Activated effector memory CD4-positive, alpha-beta T cell treated with anti-CD3 and anti-CD28 coated beads, Interleukin-2, amount 50 U/mL, for 16 hours (primary cell): ENCODE measurements around the gene FRMD4B.
A peak's percentile ranks its signal among the peaks of the same experiment; 100 is the strongest.
"Not testable (repeated sequence)": the region's sequence is repeated elsewhere in the genome, so short reads cannot be mapped to it uniquely, and the experiment has no call there.

ENCODE experiments used
- DNase-seq: peaks from one replicate; pipeline ENCODE4 v3.0.0-alpha.2; 2020

The FRMD4B gene

GRCh38 chr3:69236812-69237707 is 148.8 kb downstream of the FRMD4B start:
- DNase-seq: no peak

- DNase-seq: no peak
These were observed 150.0 kb downstream of the FRMD4B start for GRCh38 chr3:69235882-69236281.

- DNase-seq: not testable (repeated sequence)
These were observed 150.7 kb downstream of the FRMD4B start for GRCh38 chr3:69235227-69235626.

GRCh38 chr3:69232482-69232881 is 153.4 kb downstream of the FRMD4B start:
- no peak for DNase-seq

- DNase-seq: no peak
These were observed 153.9 kb downstream of the FRMD4B start for GRCh38 chr3:69231929-69232440.

GRCh38 chr3:69226071-69226470 is 159.8 kb downstream of the FRMD4B start:
- DNase-seq: no peak

- DNase-seq: no peak
These were observed 166.7 kb downstream of the FRMD4B start for GRCh38 chr3:69219101-69219708.

GRCh38 chr3:69218079-69218478 is 167.8 kb downstream of the FRMD4B start:
- no peak for DNase-seq

- DNase-seq: no peak
These were observed 168.9 kb downstream of the FRMD4B start for GRCh38 chr3:69216981-69217380.

GRCh38 chr3:69214241-69214640 is 171.6 kb downstream of the FRMD4B start:
- DNase-seq: no peak

- DNase-seq: no peak
These were observed 173.3 kb downstream of the FRMD4B start for GRCh38 chr3:69212411-69213160.

GRCh38 chr3:69210068-69210730 is 175.7 kb downstream of the FRMD4B start:
- DNase-seq: no peak

- DNase-seq: no peak
These were observed 176.5 kb downstream of the FRMD4B start for GRCh38 chr3:69209413-69209812.

GRCh38 chr3:69207031-69207430 is 178.9 kb downstream of the FRMD4B start:
- DNase-seq: no peak

GRCh38 chr3:69205385-69205784 is 180.5 kb downstream of the FRMD4B start:
- DNase-seq: no peak

- peak; percentile 81 for DNase-seq
These were observed 181.5 kb downstream of the FRMD4B start for GRCh38 chr3:69204315-69204957.

- no peak for DNase-seq
These were observed 182.1 kb downstream of the FRMD4B start for GRCh38 chr3:69203631-69204314.

GRCh38 chr3:69201658-69202057 is 184.2 kb downstream of the FRMD4B start:
- DNase-seq: no peak

GRCh38 chr3:69200384-69201068 is 185.4 kb downstream of the FRMD4B start:
- peak; percentile 84 for DNase-seq

- no peak for DNase-seq
These were observed 185.9 kb downstream of the FRMD4B start for GRCh38 chr3:69199942-69200341.

- DNase-seq: peak; percentile 84
These were observed 187.9 kb downstream of the FRMD4B start for GRCh38 chr3:69197922-69198530.
